ENCODE data around the gene NT5C2.

The NT5C2 gene

DNA sequence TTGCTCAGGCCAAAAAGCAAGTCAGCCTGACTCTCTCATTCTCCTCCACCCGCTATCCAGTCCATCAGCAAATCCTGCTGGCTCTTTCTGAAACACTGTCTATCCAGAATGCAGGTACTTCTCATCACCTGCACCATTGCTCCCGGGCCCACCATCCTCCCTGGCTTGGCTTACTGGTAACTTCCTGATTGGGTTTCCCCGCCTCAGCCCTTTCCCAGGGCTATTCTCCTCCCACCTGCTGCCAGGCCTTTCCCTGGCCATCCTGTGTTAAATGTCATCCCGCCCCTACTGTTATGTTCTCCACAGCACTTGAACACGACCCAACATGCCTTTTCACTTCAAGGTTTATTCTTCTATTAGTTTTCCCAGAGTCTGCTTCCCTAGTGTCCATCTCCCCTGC is 150.9 kb downstream of the NT5C2 start:
- Mint-ChIP-seq H3K27me3 (no peaks in the 10 kb centered on the region), H3K27ac (no peak overlapping the region), H3K36me3 (ENCODE audit: low read depth) (no peaks in the 10 kb centered on the region), H3K4me1 (ENCODE audit: low read depth) (no peaks in the 10 kb centered on the region), H3K9me3 (no peaks in the 10 kb centered on the region), H3K4me3 (no peak overlapping the region)
- no peak for DNase-seq

- H3K4me3 Mint-ChIP-seq, result no peak overlapping the region
- no peak for DNase-seq
- no peaks in the 10 kb centered on the region for H3K36me3 Mint-ChIP-seq (ENCODE audit: low read depth)
- H3K4me1 Mint-ChIP-seq (ENCODE audit: low read depth), result no peaks in the 10 kb centered on the region
- no peaks in the 10 kb centered on the region for H3K9me3 Mint-ChIP-seq
- no peak overlapping the region for H3K27ac Mint-ChIP-seq
- no peaks in the 10 kb centered on the region for H3K27me3 Mint-ChIP-seq
Observed at GRCh38 chr10:103041391-103041790, 151.7 kb downstream of the NT5C2 start.

GRCh38 chr10:103040418-103040817 is 152.7 kb downstream of the NT5C2 start:
- H3K4me3 Mint-ChIP-seq, result no peak overlapping the region
- no peaks in the 10 kb centered on the region for H3K4me1 Mint-ChIP-seq (ENCODE audit: low read depth)
- DNase-seq, result no peak
- H3K9me3 Mint-ChIP-seq, result no peaks in the 10 kb centered on the region
- no peaks in the 10 kb centered on the region for H3K36me3 Mint-ChIP-seq (ENCODE audit: low read depth)
- H3K27ac Mint-ChIP-seq, result no peak overlapping the region
- H3K27me3 Mint-ChIP-seq, result no peaks in the 10 kb centered on the region

DNA sequence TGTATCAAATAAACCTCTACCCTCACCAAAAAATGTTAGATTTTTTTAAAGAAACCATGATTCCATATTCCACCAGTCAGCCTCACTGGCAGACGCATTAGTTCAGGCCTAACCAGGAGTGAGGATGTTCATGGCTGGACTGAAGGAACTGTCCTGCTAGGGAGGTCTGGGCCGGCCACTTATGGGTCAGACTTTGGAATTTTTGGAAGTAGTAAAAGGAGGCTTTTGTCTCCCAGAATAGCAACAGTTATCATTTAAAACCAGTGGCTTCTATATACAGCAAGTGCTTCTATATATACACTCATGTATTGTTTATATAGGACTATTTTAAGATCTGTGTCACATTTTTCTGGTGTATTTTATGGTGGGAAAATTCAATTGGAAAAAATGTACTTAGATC is 154.5 kb downstream of the NT5C2 start:
- Mint-ChIP-seq H3K27me3 (no peaks in the 10 kb centered on the region), H3K9me3 (no peaks in the 10 kb centered on the region), H3K27ac (no peak overlapping the region), H3K36me3 (ENCODE audit: low read depth) (no peaks in the 10 kb centered on the region), H3K4me3 (no peak overlapping the region), H3K4me1 (ENCODE audit: low read depth) (no peaks in the 10 kb centered on the region)
- no peak for DNase-seq
